Smooth muscle cell (in vitro differentiated cells): ENCODE results near the gene CPA2. TPM values are rescaled to one million over a fixed set of nuclear protein-coding genes. Genes with fewer than 3 reads are reported as not detected.

Experiments
- DNase-seq: peaks from one replicate; lab custom pipeline; 2025; ENCODE audit not compliant: unreplicated experiment; lab: John Stamatoyannopoulos, UW
- H2AFZ ChIP-seq: fragments of 200-600 bp; sonication (generic); 2 replicates; pipeline ENCODE4 v1.6.0; 2016; ENCODE audit warnings: antibody characterized with exemption, low read depth, mild to moderate bottlenecking
- H3F3A ChIP-seq: fragments of 200-600 bp; sonication (generic); 2 replicates; pipeline ENCODE4 v1.6.0; 2017; ENCODE audit warnings: antibody characterized with exemption, low read depth
- H3K27ac ChIP-seq: fragments of 200-600 bp; sonication (generic); 2 replicates; pipeline ENCODE4 v1.5.1; 2016; ENCODE audit warnings: low read depth, mild to moderate bottlenecking
- H3K27me3 ChIP-seq: fragments of 200-600 bp; sonication (generic); 2 replicates; pipeline ENCODE4 v1.6.1; 2016; ENCODE audit warnings: low read depth, mild to moderate bottlenecking
- H3K36me3 ChIP-seq: fragments of 200-600 bp; sonication (generic); 2 replicates; pipeline ENCODE4 v1.5.1; 2016; ENCODE audit warnings: low read depth
- H3K4me1 ChIP-seq: fragments of 200-600 bp; sonication (generic); 2 replicates; pipeline ENCODE4 v1.5.1; 2016; ENCODE audit warnings: low read depth
- H3K4me2 ChIP-seq: fragments of 200-600 bp; sonication (generic); 2 replicates; pipeline ENCODE4 v1.6.0; 2016; ENCODE audit warnings: mild to moderate bottlenecking
- H3K4me3 ChIP-seq: fragments of 200-600 bp; sonication (generic); 2 replicates; pipeline ENCODE4 v1.5.1; 2016; ENCODE audit warnings: mild to moderate bottlenecking
- H3K79me2 ChIP-seq: fragments of 200-600 bp; sonication (generic); 2 replicates; pipeline ENCODE4 v1.6.0; 2016; ENCODE audit warnings: low read depth, mild to moderate bottlenecking
- H3K9ac ChIP-seq: fragments of 200-600 bp; sonication (generic); 2 replicates; pipeline ENCODE4 v1.6.0; 2016; ENCODE audit warnings: low read depth
- H3K9me3 ChIP-seq: fragments of 200-600 bp; sonication (generic); replicated peaks from 2 replicates; pipeline ENCODE4 v1.5.1; 2016; ENCODE audit warnings: low read depth
- H4K20me1 ChIP-seq: fragments of 200-600 bp; sonication (generic); 2 replicates; pipeline ENCODE4 v1.6.0; 2016; ENCODE audit warnings: low read depth
- WGBS: methylation state at CpG from one replicate; pipeline ENCODE4 v1.1.7; 2016; ENCODE audit warnings: low lambda C conversion rate; 5-methylcytosine and 5-hydroxymethylcytosine counted together
- polyA plus RNA-seq: library from polyadenylated mRNA; unstranded; fragments of >200 nt; fragmentation: Nextera tagmentation; extraction: Ambion mirVana; gene quantifications from 2 replicates; pipeline ENCODE4 v1.2.1, GENCODE V29; 2016
- total RNA-seq: library from RNA; depleted of rRNA; stranded (reverse); fragments of >200 nt; gene quantifications from 2 replicates; pipeline ENCODE4 v1.2.3, GENCODE V29; 2014
- TF ChIP-seq, protein P1 (sequence below): fragments of 200-600 bp; sonication (generic); IDR thresholded peaks from 2 replicates; pipeline ENCODE4 v1.5.1; 2017; ENCODE audit warnings: borderline replicate concordance, mild to moderate bottlenecking, antibody characterized with exemption; ENCODE audit not compliant: insufficient read depth, poor library complexity, severe bottlenecking

Gene CPA2
- total and polyA plus RNA-seq, 2 experiments from 2014 or later = 0.18 TPM; not detected in 1

DNA sequence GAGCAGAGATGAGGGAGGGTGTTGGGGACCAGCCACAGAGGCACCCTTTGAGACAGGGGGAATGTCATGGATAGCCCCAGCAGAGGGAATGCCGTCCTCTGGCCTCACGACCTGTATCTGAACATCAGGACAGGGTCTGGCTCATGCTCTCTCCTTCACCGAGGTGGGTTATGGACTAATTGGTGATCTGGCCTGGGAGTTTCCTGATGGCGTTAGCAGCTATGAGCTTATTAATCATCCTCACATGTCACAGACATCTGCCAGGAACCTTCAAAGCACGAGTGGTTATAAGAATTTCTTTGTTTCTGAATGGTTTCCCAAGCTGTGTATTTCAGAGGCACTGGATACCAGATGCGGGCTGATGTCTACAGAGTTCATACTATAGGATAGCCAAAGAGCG, 33.2 kb downstream of the CPA2 start:
- Histone ChIP-seq H3K4me1 (no peaks in the 10 kb centered on the region), H3K79me2 (no peaks in the 10 kb centered on the region), H3K4me2 (no peak overlapping the region), H3K36me3 (no peaks in the 10 kb centered on the region), H3K27ac (no peak overlapping the region), H3K9ac (no peak overlapping the region), H3K27me3 (no peaks in the 10 kb centered on the region), H3K4me3 (no peak overlapping the region), H3F3A (no peaks in the 10 kb centered on the region), H2AFZ (no peak overlapping the region), H3K9me3 (no peaks in the 10 kb centered on the region), H4K20me1 (no peaks in the 10 kb centered on the region)
- DNase-seq = no peak
- whole genome bisulfite sequencing = 73% methylated on average over 7 of the region's 7 CpGs
- TF ChIP-seq, protein P1, sequence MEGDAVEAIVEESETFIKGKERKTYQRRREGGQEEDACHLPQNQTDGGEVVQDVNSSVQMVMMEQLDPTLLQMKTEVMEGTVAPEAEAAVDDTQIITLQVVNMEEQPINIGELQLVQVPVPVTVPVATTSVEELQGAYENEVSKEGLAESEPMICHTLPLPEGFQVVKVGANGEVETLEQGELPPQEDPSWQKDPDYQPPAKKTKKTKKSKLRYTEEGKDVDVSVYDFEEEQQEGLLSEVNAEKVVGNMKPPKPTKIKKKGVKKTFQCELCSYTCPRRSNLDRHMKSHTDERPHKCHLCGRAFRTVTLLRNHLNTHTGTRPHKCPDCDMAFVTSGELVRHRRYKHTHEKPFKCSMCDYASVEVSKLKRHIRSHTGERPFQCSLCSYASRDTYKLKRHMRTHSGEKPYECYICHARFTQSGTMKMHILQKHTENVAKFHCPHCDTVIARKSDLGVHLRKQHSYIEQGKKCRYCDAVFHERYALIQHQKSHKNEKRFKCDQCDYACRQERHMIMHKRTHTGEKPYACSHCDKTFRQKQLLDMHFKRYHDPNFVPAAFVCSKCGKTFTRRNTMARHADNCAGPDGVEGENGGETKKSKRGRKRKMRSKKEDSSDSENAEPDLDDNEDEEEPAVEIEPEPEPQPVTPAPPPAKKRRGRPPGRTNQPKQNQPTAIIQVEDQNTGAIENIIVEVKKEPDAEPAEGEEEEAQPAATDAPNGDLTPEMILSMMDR = no peak

DNA sequence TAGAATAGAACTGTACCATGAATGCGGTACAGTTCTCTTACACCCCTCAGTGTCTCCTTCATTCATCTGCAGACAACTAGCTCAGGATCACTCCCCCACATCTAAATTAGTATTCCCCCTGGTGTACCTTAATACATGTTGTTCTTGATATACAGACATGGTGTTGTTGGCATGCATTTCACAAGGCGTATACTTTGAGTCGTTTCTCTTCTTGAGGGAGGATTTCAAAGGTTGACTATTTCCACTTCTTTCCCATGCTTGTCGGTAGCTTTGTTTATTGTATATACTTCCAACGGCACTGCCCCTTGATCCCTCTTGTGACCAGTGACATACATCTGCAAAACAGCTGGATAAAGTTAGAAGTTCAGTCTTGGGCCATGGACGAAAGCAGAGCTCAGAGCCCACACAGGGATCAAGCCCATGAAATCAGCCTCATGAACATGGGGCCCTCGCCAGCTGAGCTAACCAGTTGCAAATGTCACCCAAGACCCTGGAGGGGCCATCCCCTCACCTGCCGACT, 34.9 kb downstream of the CPA2 start:
- no peak for DNase-seq
- Histone ChIP-seq H3K36me3 (no peaks in the 10 kb centered on the region), H3K4me2 (no peak overlapping the region), H3K9ac (no peak overlapping the region), H3F3A (no peaks in the 10 kb centered on the region), H3K9me3 (no peaks in the 10 kb centered on the region), H3K4me3 (no peak overlapping the region), H3K27ac (no peak overlapping the region), H3K4me1 (no peaks in the 10 kb centered on the region), H3K27me3 (no peaks in the 10 kb centered on the region), H3K79me2 (no peaks in the 10 kb centered on the region), H4K20me1 (no peaks in the 10 kb centered on the region), H2AFZ (no peak overlapping the region)
- TF ChIP-seq, protein P1 = no peak
- 66% methylated on average over 8 of the region's 8 CpGs for WGBS

DNA sequence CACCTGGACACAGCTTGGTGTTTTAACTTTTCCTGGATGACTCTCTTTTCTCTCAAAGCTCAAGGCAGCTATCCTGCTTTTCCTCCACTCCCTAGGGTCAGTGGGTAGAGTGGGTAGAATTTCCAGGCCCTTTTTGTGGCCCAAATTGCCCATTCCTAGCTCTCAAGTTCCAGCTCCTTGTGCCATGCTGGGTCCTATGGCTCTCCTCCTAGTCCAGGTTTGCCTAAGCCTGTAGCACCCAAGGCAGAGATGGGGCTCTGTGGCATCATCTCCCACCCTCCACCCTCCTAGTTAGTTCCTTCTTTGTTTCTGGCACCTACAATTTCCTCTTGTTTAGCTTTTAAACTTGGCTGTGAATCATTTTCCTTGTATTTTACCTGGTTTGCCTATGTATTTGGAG, 36.0 kb downstream of the CPA2 start:
- Histone ChIP-seq H3K36me3 (no peaks in the 10 kb centered on the region), H3K9ac (no peak overlapping the region), H3F3A (no peaks in the 10 kb centered on the region), H3K27me3 (no peaks in the 10 kb centered on the region), H3K9me3 (no peaks in the 10 kb centered on the region), H3K27ac (no peak overlapping the region), H3K4me2 (no peak overlapping the region), H3K4me1 (no peaks in the 10 kb centered on the region), H3K4me3 (no peak overlapping the region), H2AFZ (no peak overlapping the region), H3K79me2 (no peaks in the 10 kb centered on the region), H4K20me1 (no peaks in the 10 kb centered on the region)
- no peak for DNase-seq
- TF ChIP-seq, protein P1 = no peak

DNA sequence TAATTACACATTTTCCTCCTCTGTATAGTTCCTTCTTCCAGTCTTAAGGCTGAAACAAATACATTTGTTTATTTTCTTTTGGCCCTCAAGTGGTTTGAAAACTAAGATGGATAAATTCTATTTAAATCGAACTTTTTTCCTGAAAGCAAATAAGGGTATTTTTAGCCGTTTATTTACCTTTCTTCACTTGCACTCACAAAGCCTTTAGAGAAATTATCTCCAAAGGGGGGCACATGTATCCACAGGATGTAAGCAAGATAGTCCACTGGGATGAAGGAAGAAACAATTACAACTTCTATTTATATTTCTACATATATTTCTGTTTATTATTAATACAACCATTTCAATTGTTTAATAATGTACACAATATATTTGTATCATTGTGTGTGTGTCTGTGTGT, 36.5 kb downstream of the CPA2 start:
- no peaks in the 10 kb centered on the region for H3K27me3 ChIP-seq
- H3K9ac ChIP-seq = no peak overlapping the region
- WGBS = 91% methylated on average over 2 of the region's 2 CpGs
- no peak overlapping the region for H3K27ac ChIP-seq
- no peaks in the 10 kb centered on the region for H3K4me1 ChIP-seq
- H4K20me1 ChIP-seq = no peaks in the 10 kb centered on the region
- TF ChIP-seq, protein P1 = no peak
- H3K79me2 ChIP-seq = no peaks in the 10 kb centered on the region
- no peak overlapping the region for H2AFZ ChIP-seq
- no peaks in the 10 kb centered on the region for H3K9me3 ChIP-seq
- H3K4me3 ChIP-seq = no peak overlapping the region
- H3K36me3 ChIP-seq = no peaks in the 10 kb centered on the region
- H3K4me2 ChIP-seq = no peak overlapping the region
- no peak for DNase-seq
- no peaks in the 10 kb centered on the region for H3F3A ChIP-seq
